ENCODE data around the gene TOR1A. TPM values are rescaled to one million over a fixed set of nuclear protein-coding genes. Genes with fewer than 3 reads are reported as not detected.

Gene TOR1A
- total RNA-seq, 1 experiment from 2014 or later: 24.4 TPM

- DNase-seq (ENCODE audit: low read depth, low spot score): no peak
- CTCF ChIA-PET: no interaction called here
These were observed 14.8 kb upstream of the TOR1A start for GRCh38 chr9:129838707-129839259.

More at GRCh38 chr9:129838707-129839259, 14.8 kb upstream of the TOR1A start:
- no peak overlapping the region for H3K9ac ChIP-seq (ENCODE audit: low read length)
- intact Hi-C loops (cut with micrococcal nuclease): no loop called here
- no peaks in the 10 kb centered on the region for H3K9me3 ChIP-seq (ENCODE audit: control insufficient read depth in 1 of 2, insufficient read depth in 1 of 2, low read depth in 1 of 2, low read length in 2 of 2)
- ChIA-PET POLR2A (no interaction called here), RAD21 (ENCODE audit: low non-redundant PET in 1 of 2, low total read pairs in 2 of 2, uncharacterized antibody in 2 of 2, unreplicated experiment in 2 of 2) (interaction anchor here in 1 of 2 experiments (0.5 to 0.6 kb wide), 2 partner anchors 22 to 52 kb away, joined by 3 to 4 read pairs; no protein-coding TSS in a partner anchor)
- no peaks in the 10 kb centered on the region for H3K9me2 ChIP-seq (ENCODE audit: insufficient read depth)
- TF ChIP-seq CEBPB (IDR thresholded peaks at IDR 0.05; ENCODE audit: low read depth) (no peak), ATF3 (IDR thresholded peaks at IDR 0.05) (no peak), SP1 (IDR thresholded peaks at IDR 0.05; ENCODE audit: low read depth) (no peak), YY1 (IDR thresholded peaks at IDR 0.05; ENCODE audit: extremely low read depth, insufficient replicate concordance, low read depth, low read length) (no peak), SRF (IDR thresholded peaks at IDR 0.05; ENCODE audit: low read depth) (no peak), JUND (IDR thresholded peaks at IDR 0.05) (no peak), POLR2A (IDR thresholded peaks at IDR 0.05; ENCODE audit: borderline replicate concordance, extremely low read depth, insufficient read depth, insufficient read length) (no peak), CTCF (IDR thresholded peaks at IDR 0.05 in 2 of 3, conservative IDR thresholded peaks at IDR 0.05 in 1 of 3; ENCODE audit: borderline replicate concordance in 1 of 3, insufficient read depth in 1 of 3, low read depth in 2 of 3, low read length in 2 of 3) (no peak)
- H3K36me3 ChIP-seq (ENCODE audit: control insufficient read depth in 1 of 2, insufficient read depth in 2 of 2, low read length in 2 of 2): no peaks in the 10 kb centered on the region
- no peak overlapping the region for H3K4me2 ChIP-seq (ENCODE audit: low read length)
- no peak for ATAC-seq
- H3K27ac ChIP-seq (ENCODE audit: low read depth, low read length): no peak overlapping the region
- peaks cover 4 to 14% of the 10 kb centered on the region in 2 experiments; a peak in 3 of 4 replicates for H3K4me1 ChIP-seq (ENCODE audit: control insufficient read depth in 1 of 2, insufficient read depth in 2 of 2, low read length in 2 of 2)
- no TSS peak for BruUV-seq (replicated peaks)
- no peaks in the 10 kb centered on the region for H3K27me3 ChIP-seq (ENCODE audit: insufficient read depth, low read length)
- no peak overlapping the region for H3K4me3 ChIP-seq (replicated peaks in 1 of 2; ENCODE audit: low read depth in 1 of 2, low read length in 2 of 2)
- no peaks in the 10 kb centered on the region for H4K20me1 ChIP-seq (ENCODE audit: insufficient read depth)
- peaks cover 12% of the 10 kb centered on the region for H3K79me2 ChIP-seq (ENCODE audit: insufficient read depth, low read length)
- no peak overlapping the region for H2AFZ ChIP-seq (ENCODE audit: low read depth, low read length, poor library complexity, severe bottlenecking)
